HG03469 (cell line): ENCODE data around the gene CUL4A.
"Not testable (repeated sequence)": the region's sequence is repeated elsewhere in the genome, so short reads cannot be mapped to it uniquely, and the experiment has no call there.

Source experiments
- ATAC-seq: cut with Tn5 transposase; IDR thresholded peaks from one replicate; pipeline ENCODE4 v1.9.1; 2021; ENCODE audit warnings: mild to moderate bottlenecking, moderate library complexity, moderate number of reproducible peaks; ENCODE audit not compliant: unreplicated experiment

The CUL4A gene

DNA sequence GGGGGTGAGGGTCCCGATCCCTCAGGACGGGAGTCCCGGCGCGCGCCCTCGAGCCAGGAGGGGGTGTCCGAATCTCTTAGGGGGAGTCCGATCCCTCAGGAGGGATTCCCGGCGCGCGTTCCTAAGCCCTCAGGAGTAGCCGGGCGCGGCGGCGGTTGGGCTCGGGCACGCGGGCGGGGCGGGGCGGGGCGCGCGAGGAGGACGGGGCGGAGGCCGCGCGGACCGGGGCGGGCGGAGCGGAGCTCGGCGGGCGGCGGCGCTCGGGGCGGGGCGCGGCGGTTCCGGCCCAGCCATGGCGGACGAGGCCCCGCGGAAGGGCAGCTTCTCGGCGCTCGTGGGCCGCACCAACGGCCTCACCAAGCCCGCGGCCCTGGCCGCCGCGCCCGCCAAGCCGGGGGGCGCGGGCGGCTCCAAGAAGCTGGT, at the start of gene CUL4A:
TSS of gene CUL4A (plus strand) at position 278 of the 423 bp plus-strand sequence. CDS start at position 293, 15 bp downstream.
- ATAC-seq = peak; percentile 11

- no peak for ATAC-seq
Observed at GRCh38 chr13:113159701-113160100, 49.7 kb upstream of the CUL4A start.

DNA sequence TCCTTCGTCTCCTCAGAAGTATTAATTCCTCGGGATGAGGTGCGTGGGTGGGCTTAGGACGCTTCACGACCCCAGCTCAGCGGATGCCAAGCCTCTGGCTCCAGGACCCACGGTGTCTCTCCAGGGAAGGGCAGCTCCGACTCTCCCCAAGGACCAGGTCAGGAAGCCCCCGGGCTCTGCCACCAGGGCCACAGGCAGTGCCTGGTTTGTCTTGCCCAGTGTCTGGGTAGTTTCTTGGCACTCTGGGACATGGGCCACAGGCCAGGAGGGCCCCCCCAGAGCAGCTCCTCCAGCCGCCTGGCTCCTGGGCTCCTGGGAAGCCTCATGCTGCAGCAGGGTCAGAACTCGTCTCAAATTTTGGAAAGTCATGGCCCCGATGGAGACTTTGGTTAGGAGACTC, 48.4 kb upstream of the CUL4A start:
- no peak for ATAC-seq

- ATAC-seq = no peak
Observed at GRCh38 chr13:113161433-113161832, 48.0 kb upstream of the CUL4A start.

- not testable (repeated sequence) for ATAC-seq
Observed at GRCh38 chr13:113161975-113162374, 47.4 kb upstream of the CUL4A start.

- ATAC-seq = no peak
Observed at GRCh38 chr13:113162783-113163685, 46.4 kb upstream of the CUL4A start.

- ATAC-seq = no peak
Observed at GRCh38 chr13:113164492-113164891, 44.9 kb upstream of the CUL4A start.

- no peak for ATAC-seq
Observed at GRCh38 chr13:113166266-113166665, 43.1 kb upstream of the CUL4A start.

DNA sequence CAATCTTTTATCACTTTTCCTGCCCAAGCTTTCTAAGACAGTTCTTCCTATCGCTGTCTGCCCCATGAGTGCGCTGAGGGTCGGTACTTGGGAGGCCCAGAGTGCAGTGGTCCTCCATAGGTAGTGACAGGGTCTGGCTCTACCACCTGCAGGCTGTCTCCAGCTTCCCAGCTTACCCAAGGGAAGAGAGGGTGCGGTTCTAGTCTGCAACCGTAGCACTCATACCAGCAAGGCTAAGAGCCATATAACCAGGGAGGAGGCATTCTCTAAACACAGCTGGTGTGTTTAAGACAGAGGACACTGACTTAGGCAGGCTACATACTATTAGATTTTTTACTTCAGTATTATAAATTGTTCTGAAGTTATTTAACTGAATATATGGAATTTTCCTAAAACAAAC, 42.7 kb upstream of the CUL4A start:
- no peak for ATAC-seq

GRCh38 chr13:113167155-113167554, 42.3 kb upstream of the CUL4A start:
- no peak for ATAC-seq

DNA sequence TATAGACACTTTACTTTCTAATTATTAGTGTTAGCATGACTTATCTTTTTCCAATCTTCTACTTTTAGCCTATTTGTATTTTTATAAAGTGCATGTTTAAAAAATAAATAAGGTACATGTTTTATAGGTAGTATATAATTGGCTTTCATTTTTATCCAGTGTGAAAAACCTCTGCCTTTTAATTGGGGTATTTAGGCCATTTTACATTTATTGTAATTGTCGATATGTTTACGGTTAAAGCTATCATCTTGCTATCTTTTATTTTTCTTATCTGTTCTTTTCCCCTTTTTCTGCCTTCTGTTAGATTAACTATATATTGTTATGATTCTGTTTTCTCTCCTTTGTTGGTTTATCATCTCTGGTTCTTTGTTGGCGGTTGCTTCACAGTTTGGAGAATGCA, 41.8 kb upstream of the CUL4A start:
- ATAC-seq = no peak

GRCh38 chr13:113168211-113168610, 41.2 kb upstream of the CUL4A start:
- no peak for ATAC-seq

DNA sequence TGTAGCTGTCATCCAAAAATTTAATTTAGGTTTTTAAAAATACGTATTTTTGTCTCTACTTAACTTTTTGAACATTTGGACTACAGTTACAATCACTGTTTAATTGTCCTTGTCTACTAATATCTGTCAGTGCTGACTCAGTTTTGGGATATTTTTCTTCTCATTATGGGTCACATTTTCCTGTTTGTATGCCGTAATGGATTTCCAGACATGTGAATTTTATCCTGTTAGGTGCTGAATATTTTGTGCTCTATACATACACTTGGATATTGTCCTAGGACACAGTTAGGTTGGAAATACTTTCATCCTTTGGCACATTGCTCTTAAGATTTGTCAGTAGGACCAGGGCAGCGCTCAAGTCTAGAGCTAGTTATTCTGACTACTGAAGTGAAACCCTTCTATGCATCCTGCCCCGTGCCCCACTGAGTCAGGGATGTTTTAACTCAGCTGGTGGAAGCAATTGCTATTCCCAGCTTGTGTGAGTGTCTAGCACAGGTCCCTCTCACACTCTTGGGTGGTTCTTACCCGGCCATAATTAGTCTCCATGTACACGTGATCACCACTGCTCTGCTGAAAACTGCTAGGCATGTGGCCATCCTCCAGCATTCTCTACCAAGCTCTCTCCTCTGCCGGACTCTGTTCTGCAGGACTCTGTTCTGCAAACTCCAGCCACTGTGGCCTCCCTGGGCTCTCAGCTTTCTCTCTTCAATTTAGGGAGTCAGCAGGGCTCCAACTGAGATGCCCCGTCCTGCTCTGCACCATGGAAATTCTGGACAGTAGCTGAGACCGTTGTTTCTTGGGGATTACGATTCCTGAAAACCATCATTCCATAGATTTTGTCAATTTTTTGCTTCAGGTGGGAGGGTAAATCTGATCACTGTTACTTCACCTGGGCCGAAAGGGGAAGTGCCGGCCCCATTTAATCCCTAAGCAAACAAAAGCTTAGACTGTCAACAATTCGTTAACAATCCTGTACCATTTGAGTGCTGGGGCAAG, 39.8 kb upstream of the CUL4A start:
- no peak for ATAC-seq

- ATAC-seq = no peak
Observed at GRCh38 chr13:113170511-113170910, 38.9 kb upstream of the CUL4A start.

- no peak for ATAC-seq
Observed at GRCh38 chr13:113171250-113172125, 37.9 kb upstream of the CUL4A start.

DNA sequence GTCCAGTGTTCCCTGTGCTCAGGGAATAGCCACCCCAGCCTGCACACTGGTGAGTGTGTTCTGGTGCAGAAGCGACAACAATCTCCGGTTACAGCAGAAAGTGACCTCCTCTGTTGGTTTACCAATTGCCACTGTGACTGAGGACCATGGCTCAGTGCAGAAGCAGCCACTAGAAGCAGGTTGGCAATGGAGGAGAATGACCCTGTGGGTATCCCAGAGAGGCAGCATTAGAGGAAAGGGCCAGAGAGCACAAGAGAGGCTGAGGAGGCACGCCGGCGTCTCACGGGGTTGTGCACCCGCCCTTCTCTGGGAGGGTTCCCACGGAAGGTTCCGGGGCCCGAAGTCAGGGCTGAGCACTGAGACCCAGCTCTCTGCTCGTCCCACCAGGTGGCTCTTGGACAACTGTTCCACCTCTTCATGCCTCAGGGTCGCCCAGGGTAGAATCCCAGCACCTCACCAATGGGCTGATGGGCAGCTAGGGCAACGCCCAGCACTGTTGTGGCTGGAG, 36.9 kb upstream of the CUL4A start:
- no peak for ATAC-seq

DNA sequence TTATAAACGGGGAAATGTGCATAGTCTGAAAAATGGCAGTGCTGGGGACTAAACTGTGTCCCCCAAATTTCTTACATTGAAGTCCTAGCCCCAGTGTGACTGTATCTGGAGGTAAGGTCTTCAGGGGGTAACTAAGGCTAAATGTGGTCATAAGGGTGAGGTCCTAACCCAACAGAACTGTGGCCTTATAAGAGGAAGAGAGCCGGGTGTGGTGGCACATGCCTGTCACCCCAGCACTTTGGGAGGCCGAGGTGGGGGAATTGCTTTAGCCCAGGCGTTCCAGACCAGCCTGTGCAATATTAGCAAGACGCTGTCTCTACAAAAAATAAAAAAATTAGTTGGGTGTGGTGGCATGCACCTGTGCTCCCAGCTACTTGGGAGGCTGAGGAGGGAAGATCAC, 33.1 kb upstream of the CUL4A start:
- no peak for ATAC-seq

GRCh38 chr13:113176822-113177221, 32.6 kb upstream of the CUL4A start:
- ATAC-seq = no peak

DNA sequence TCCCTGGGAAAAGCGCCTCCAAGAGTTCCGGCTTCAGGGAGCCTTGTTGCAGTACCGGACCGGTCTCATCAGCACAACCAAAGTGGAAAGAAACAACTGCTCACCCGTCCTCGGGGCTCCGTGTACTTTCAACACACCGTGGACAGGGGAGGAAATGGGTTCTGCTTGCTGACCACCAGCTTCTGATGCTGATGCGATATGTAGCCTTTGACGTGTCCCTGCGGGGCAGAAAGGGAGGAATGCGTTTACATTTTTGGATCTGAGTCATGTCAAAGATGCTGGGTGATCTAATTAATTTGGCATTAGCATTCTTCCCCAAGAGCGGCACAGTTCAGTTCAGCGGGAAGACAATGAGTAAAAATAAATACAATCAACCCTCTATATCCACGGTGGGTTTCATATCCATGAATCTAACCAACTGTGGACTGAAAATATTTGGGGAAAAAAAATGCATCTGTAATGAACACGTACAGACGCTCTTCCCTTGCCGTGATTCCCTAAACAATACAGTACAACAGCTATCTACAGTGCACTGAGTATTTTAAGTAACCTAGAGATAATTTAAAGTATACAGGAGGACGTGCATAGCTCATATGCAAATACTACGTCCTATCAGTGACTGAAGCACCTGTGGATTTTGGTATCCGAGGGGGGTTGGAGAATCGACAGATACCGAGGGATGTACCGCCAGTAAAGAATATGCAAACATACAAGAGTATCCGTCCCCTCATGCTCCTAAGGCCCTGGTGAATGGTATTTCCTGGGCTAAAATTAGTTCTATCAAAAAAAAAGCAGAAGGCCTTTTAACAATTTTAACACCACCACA, 31.1 kb upstream of the CUL4A start:
- ATAC-seq = no peak

- ATAC-seq = no peak
Observed at GRCh38 chr13:113178896-113179167, 30.6 kb upstream of the CUL4A start.
